ENCODE results near the gene HDAC5.

Gene HDAC5

DNA sequence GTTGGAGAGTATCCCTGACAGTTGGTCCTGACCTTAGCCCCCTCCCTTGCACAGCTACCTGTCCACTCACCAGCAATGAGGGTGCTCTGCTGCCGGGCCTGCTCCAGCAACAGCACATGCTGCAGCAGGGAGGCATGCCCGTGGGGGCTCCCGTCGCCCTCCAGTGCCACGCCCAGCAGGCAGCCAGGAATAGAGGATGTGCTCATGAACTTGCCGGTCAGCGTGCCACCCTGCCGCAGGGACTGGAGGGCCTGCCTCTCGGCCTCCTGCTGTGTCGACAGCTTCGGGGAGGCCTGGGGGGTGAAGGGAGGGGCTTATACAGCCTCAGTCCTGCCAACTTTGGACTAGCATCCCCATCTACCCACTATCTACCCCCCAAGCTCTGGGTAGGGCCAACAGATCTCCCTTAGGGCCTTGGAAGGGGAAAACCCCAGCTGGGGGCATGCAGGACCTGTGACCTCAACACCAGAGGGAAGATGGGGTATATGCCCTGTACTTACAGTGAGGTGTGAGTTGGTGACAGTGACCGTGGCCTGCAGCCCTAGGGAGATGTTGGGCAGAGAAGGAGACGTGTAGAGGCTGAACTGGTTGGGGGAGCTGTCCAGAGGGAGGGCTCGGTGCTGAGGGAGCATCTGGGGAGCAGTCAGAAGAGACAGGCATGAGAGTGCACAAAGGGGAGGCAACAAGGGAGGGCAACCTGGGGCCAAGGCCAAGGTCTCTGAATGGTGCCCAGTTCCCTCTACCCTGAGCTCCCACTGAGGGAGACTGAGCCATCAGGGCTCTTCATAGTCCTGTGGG is 32.0 kb downstream of the HDAC5 start:
- no peak for DNase-seq
- no peak overlapping the region for H4K8ac ChIP-seq (ENCODE audit: low read length)
- 96% methylated on average over 9 of the region's 14 CpGs for WGBS

DNA sequence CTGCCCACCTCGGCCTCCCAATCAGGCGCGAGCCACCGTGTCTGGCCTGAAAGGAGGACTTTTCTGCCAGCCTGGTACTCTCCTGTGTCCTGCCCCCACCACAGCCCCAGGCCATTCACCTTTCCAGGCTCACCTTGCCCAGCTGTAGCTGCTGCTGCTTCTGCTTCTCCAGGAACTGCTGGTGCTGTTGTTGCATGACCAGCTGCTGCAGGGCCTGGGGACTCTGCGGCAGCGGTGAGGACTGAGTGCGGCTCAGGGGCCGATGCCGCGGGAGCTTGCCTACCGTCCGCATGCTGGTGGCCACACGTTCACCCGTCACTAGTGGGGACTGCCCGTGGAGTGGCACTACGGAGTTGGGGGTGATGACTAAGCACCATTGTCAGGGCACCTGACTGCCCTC is 35.2 kb downstream of the HDAC5 start:
- H3K4me1 ChIP-seq (ENCODE audit: control insufficient read depth, insufficient read depth, low read depth, low read length) = peaks cover 26% of the 10 kb centered on the region
- DNase-seq = no peak
- H3K4me2 ChIP-seq (ENCODE audit: low read length, poor library complexity, severe bottlenecking) = no peak overlapping the region
- no peaks in the 10 kb centered on the region for H3K79me1 ChIP-seq (replicated peaks; ENCODE audit: low read length, poor library complexity, severe bottlenecking)
- no peaks in the 10 kb centered on the region for H3K27me3 ChIP-seq (ENCODE audit: control insufficient read depth in 1 of 2, insufficient read depth in 1 of 2, low read length in 2 of 2)
- H2AK5ac ChIP-seq (ENCODE audit: low read length, severe bottlenecking) = peak overlapping the region; percentile 16
- H3K9ac ChIP-seq (ENCODE audit: low read length) = no peak overlapping the region
- WGBS = 97% methylated on average over 16 of the region's 16 CpGs
- no peak overlapping the region for H2BK15ac ChIP-seq (ENCODE audit: low read depth, poor library complexity, severe bottlenecking)
- H2AFZ ChIP-seq (ENCODE audit: low read depth, low read length) = peak overlapping the region; percentile 60
- peak overlapping the region; percentile 20 to 54 for H2BK12ac ChIP-seq (ENCODE audit: low read length in 2 of 2)
- H3K18ac ChIP-seq (ENCODE audit: low read depth in 1 of 2, low read length in 2 of 2) = no peak overlapping the region
- H3K36me3 ChIP-seq (ENCODE audit: control insufficient read depth in 1 of 2, insufficient read depth in 2 of 2, low read depth in 1 of 2, low read length in 2 of 2) = peaks cover 47 to 75% of the 10 kb centered on the region in 2 experiments
- no peak overlapping the region for H4K8ac ChIP-seq (ENCODE audit: low read length)
- no peak overlapping the region for H2BK5ac ChIP-seq (ENCODE audit: low read depth, low read length, poor library complexity, severe bottlenecking)
- H4K91ac ChIP-seq (ENCODE audit: low read length) = no peak overlapping the region
- no peak overlapping the region for H3K4me3 ChIP-seq (ENCODE audit: insufficient read depth in 1 of 2, low read depth in 1 of 2, low read length in 2 of 2)
- H3K27ac ChIP-seq (ENCODE audit: low read length, poor library complexity, severe bottlenecking) = no peak overlapping the region
- H3K4ac ChIP-seq (ENCODE audit: low read depth in 1 of 2, low read length in 2 of 2) = no peak overlapping the region
- H2BK120ac ChIP-seq (ENCODE audit: low read depth, low read length) = no peak overlapping the region
- no peaks in the 10 kb centered on the region for H3K9me3 ChIP-seq (ENCODE audit: control insufficient read depth, low read length)
- no peak overlapping the region for H3K23ac ChIP-seq (ENCODE audit: low read length in 2 of 2)
- H3K14ac ChIP-seq (ENCODE audit: low read length in 2 of 2) = no peak overlapping the region

More for the DNA sequence above, 32.0 kb downstream of the HDAC5 start:
- Histone ChIP-seq H3K18ac (ENCODE audit: low read depth in 1 of 2, low read length in 2 of 2) (no peak overlapping the region), H3K27ac (ENCODE audit: low read length, poor library complexity, severe bottlenecking) (no peak overlapping the region), H3K4me3 (ENCODE audit: insufficient read depth in 1 of 2, low read depth in 1 of 2, low read length in 2 of 2) (no peak overlapping the region), H3K36me3 (ENCODE audit: control insufficient read depth in 1 of 2, insufficient read depth in 2 of 2, low read depth in 1 of 2, low read length in 2 of 2) (peaks cover 32 to 51% of the 10 kb centered on the region in 2 experiments), H3K27me3 (ENCODE audit: control insufficient read depth in 1 of 2, insufficient read depth in 1 of 2, low read length in 2 of 2) (no peaks in the 10 kb centered on the region), H3K9ac (ENCODE audit: low read length) (no peak overlapping the region), H2BK120ac (ENCODE audit: low read depth, low read length) (no peak overlapping the region), H3K9me3 (ENCODE audit: control insufficient read depth, low read length) (no peaks in the 10 kb centered on the region), H2BK15ac (ENCODE audit: low read depth, poor library complexity, severe bottlenecking) (no peak overlapping the region), H3K4me2 (ENCODE audit: low read length, poor library complexity, severe bottlenecking) (no peak overlapping the region), H4K91ac (ENCODE audit: low read length) (peak overlapping the region; percentile 64), H2BK5ac (ENCODE audit: low read depth, low read length, poor library complexity, severe bottlenecking) (no peak overlapping the region), H2BK12ac (ENCODE audit: low read length in 2 of 2) (peak overlapping the region in 1 of 2 experiments; percentile 43), H3K23ac (ENCODE audit: low read length in 2 of 2) (no peak overlapping the region), H3K4me1 (ENCODE audit: control insufficient read depth, insufficient read depth, low read depth, low read length) (peaks cover 35% of the 10 kb centered on the region), H2AK5ac (ENCODE audit: low read length, severe bottlenecking) (no peak overlapping the region), H3K79me1 (replicated peaks; ENCODE audit: low read length, poor library complexity, severe bottlenecking) (peaks cover 2% of the 10 kb centered on the region), H3K14ac (ENCODE audit: low read length in 2 of 2) (no peak overlapping the region), H2AFZ (ENCODE audit: low read depth, low read length) (no peak overlapping the region), H3K4ac (ENCODE audit: low read depth in 1 of 2, low read length in 2 of 2) (no peak overlapping the region)

DNA sequence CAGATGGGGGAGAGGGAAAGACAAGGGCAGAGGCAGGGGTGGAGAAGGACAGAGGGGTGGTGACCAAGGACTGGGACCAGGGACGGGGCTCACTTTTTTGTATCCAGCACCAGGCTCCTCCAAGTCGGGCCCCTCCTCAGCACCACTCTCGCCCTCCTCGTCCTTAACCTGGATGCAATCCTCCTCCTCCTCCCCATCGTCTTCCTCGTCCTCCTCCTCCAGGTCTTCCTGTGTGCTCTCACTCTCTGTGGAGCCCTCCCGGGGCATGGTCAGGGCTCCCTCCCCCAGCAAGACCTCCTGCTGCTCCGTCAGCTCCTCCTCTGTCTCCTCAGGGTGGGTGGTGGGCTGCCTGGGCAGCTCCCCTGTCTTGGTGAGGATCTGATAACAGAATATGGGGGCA is 36.1 kb downstream of the HDAC5 start:
- peak overlapping the region in 1 of 2 experiments; percentile 85 for H3K14ac ChIP-seq (ENCODE audit: low read length in 2 of 2)
- H2BK15ac ChIP-seq (ENCODE audit: low read depth, poor library complexity, severe bottlenecking) = no peak overlapping the region
- H3K4me3 ChIP-seq (ENCODE audit: insufficient read depth in 1 of 2, low read depth in 1 of 2, low read length in 2 of 2) = peak overlapping the region in 1 of 2 experiments; percentile 46
- no peaks in the 10 kb centered on the region for H3K9me3 ChIP-seq (ENCODE audit: control insufficient read depth, low read length)
- H2BK12ac ChIP-seq (ENCODE audit: low read length in 2 of 2) = peak overlapping the region; percentile 27 to 75
- H2AFZ ChIP-seq (ENCODE audit: low read depth, low read length) = no peak overlapping the region
- 10% methylated on average over 6 of the region's 8 CpGs for WGBS
- peak overlapping the region; percentile 29 for H2AK5ac ChIP-seq (ENCODE audit: low read length, severe bottlenecking)
- H2BK5ac ChIP-seq (ENCODE audit: low read depth, low read length, poor library complexity, severe bottlenecking) = no peak overlapping the region
- peak overlapping the region in 1 of 2 experiments; percentile 23 for H3K23ac ChIP-seq (ENCODE audit: low read length in 2 of 2)
- peak overlapping the region; percentile 3 for H3K4me2 ChIP-seq (ENCODE audit: low read length, poor library complexity, severe bottlenecking)
- H3K79me1 ChIP-seq (replicated peaks; ENCODE audit: low read length, poor library complexity, severe bottlenecking) = no peaks in the 10 kb centered on the region
- peaks cover 26% of the 10 kb centered on the region for H3K4me1 ChIP-seq (ENCODE audit: control insufficient read depth, insufficient read depth, low read depth, low read length)
- H2BK120ac ChIP-seq (ENCODE audit: low read depth, low read length) = no peak overlapping the region
- H4K91ac ChIP-seq (ENCODE audit: low read length) = peak overlapping the region; percentile 79
- peak overlapping the region in 1 of 2 experiments; percentile 69 for H3K4ac ChIP-seq (ENCODE audit: low read depth in 1 of 2, low read length in 2 of 2)
- peak overlapping the region; percentile 44 to 60 for H3K18ac ChIP-seq (ENCODE audit: low read depth in 1 of 2, low read length in 2 of 2)
- no peak for DNase-seq
- H3K9ac ChIP-seq (ENCODE audit: low read length) = peak overlapping the region; percentile 81
- H3K36me3 ChIP-seq (ENCODE audit: control insufficient read depth in 1 of 2, insufficient read depth in 2 of 2, low read depth in 1 of 2, low read length in 2 of 2) = peaks cover 47 to 77% of the 10 kb centered on the region in 2 experiments
- H3K27ac ChIP-seq (ENCODE audit: low read length, poor library complexity, severe bottlenecking) = no peak overlapping the region
- H3K27me3 ChIP-seq (ENCODE audit: control insufficient read depth in 1 of 2, insufficient read depth in 1 of 2, low read length in 2 of 2) = no peaks in the 10 kb centered on the region
- H4K8ac ChIP-seq (ENCODE audit: low read length) = no peak overlapping the region

All from mesenchymal stem cell (in vitro differentiated cells and primary cell).